Endothelial cell of umbilical vein (primary cell): Measurements from ENCODE around the gene SMAD2. TPM values are rescaled to one million over a fixed set of nuclear protein-coding genes. Genes with fewer than 3 reads are reported as not detected.

Experiments used
- BruUV-seq: library from RNA; stranded (reverse); fragments of 400-500 nt; replicated peaks from 2 replicates; lab custom pipeline; 2021; lab: Mats Ljungman, UMichigan
- CTCF ChIA-PET: fragments of 300-600, 350-600 bp; sonication (Branson Sonifier 250); formaldehyde crosslinking; loops from one replicate; lab custom pipeline; 2021; ENCODE audit warnings: antibody characterized with exemption, inconsistent platforms; lab: Charles Lee
- POLR2A ChIA-PET: fragments of 300-600, 350-600 bp; sonication (Branson Sonifier 250); formaldehyde crosslinking; loops from one replicate; lab custom pipeline; 2021; ENCODE audit warnings: antibody characterized with exemption, inconsistent platforms; lab: Charles Lee
- DNase-seq: peaks from one replicate; pipeline ENCODE4 v3.0.0-alpha.2; 2011; ENCODE audit warnings: low read depth, low spot score
- FAIRE-seq: peaks from 2 replicates; lab custom pipeline; 2011; peaks lifted over from hg19 to GRCh38; lab: Jason Lieb, UNC
- H2AFZ ChIP-seq: 2 replicates; pipeline ENCODE4 v1.6.0; 2012; ENCODE audit warnings: low read depth, low read length, control low read depth, inconsistent platforms
- H3K27ac ChIP-seq: 2 replicates; pipeline ENCODE4 v1.5.1; 2011; ENCODE audit warnings: low read depth, mild to moderate bottlenecking, control low read depth, low read length, moderate library complexity; ENCODE audit not compliant: insufficient read depth
- H3K27me3 ChIP-seq, 2 experiments: 2 replicates each; pipeline versions ENCODE4 v1.6.0 to v1.6.1; 2011; ENCODE audit warnings: low read length in 2 of 2, mixed read lengths in 1 of 2; ENCODE audit not compliant: control insufficient read depth in 2 of 2, insufficient read depth in 2 of 2
- H3K36me3 ChIP-seq, 2 experiments: 2 replicates in 1 of 2; 3 replicates in 1 of 2; pipeline ENCODE4 v1.5.1; 2011; ENCODE audit warnings: low read length in 2 of 2, mild to moderate bottlenecking in 1 of 2, moderate library complexity in 1 of 2; ENCODE audit not compliant: control insufficient read depth in 2 of 2, insufficient read depth in 2 of 2; ENCODE audit errors: extremely low read depth in 1 of 2
- H3K4me1 ChIP-seq: 3 replicates; pipeline ENCODE4 v1.5.1; 2011; ENCODE audit warnings: mild to moderate bottlenecking, low read length; ENCODE audit not compliant: control insufficient read depth, insufficient read depth; ENCODE audit errors: extremely low read depth
- H3K4me2 ChIP-seq: 2 replicates; pipeline ENCODE4 v1.6.1; 2011; ENCODE audit warnings: low read length, control low read depth, mixed read lengths; ENCODE audit not compliant: insufficient read depth
- H3K4me3 ChIP-seq, 3 experiments: fragments of 200-600 bp in 1 of 3; sonication (generic), shearing (Covaris generic) in 1 of 3; replicated peaks in 1 of 3; 2 replicates each; pipeline ENCODE4 v1.5.1; 2011 to 2016; ENCODE audit warnings: control low read depth in 3 of 3, low read length in 3 of 3, mild to moderate bottlenecking in 2 of 3, inconsistent platforms in 1 of 3, low read depth in 1 of 3, moderate library complexity in 1 of 3; ENCODE audit not compliant: insufficient read depth in 1 of 3
- H3K79me2 ChIP-seq: 2 replicates; pipeline ENCODE4 v1.6.0; 2012; ENCODE audit warnings: low read length, inconsistent platforms; ENCODE audit not compliant: control insufficient read depth, insufficient read depth
- H3K9ac ChIP-seq: replicated peaks from 2 replicates; pipeline ENCODE3; 2011; ENCODE audit warnings: low read length, control low read depth; ENCODE audit not compliant: insufficient read depth; ENCODE audit errors: extremely low read depth
- H3K9me1 ChIP-seq: replicated peaks from 3 replicates; pipeline ENCODE4 v1.6.0; 2011; ENCODE audit warnings: mild to moderate bottlenecking, low read length; ENCODE audit not compliant: control insufficient read depth, insufficient read depth; ENCODE audit errors: extremely low read depth
- H3K9me3 ChIP-seq: replicated peaks from 2 replicates; pipeline ENCODE4 v1.5.1; 2012; ENCODE audit warnings: low read length, inconsistent platforms; ENCODE audit not compliant: control insufficient read depth, insufficient read depth
- H4K20me1 ChIP-seq: replicated peaks from 2 replicates; pipeline ENCODE3; 2011; ENCODE audit warnings: mild to moderate bottlenecking, low read length; ENCODE audit not compliant: control insufficient read depth, insufficient read depth; ENCODE audit errors: extremely low read depth
- CTCF ChIP-seq, 2 donors: IDR thresholded peaks; 1 replicate in 1 of 2; 2 replicates in 1 of 2; pipeline ENCODE4 v1.5.1; 2011; ENCODE audit warnings: low read length in 2 of 2, mild to moderate bottlenecking in 2 of 2, moderate library complexity in 2 of 2, control low read depth in 1 of 2, inconsistent platforms in 1 of 2, low read depth in 1 of 2; ENCODE audit not compliant: insufficient read depth in 1 of 2; ENCODE audit errors: extremely low read depth in 1 of 2
- EZH2 ChIP-seq: IDR thresholded peaks from 2 replicates; pipeline ENCODE4 v1.6.1; 2012; ENCODE audit warnings: borderline replicate concordance, low read depth, mild to moderate bottlenecking, moderate library complexity, low read length, inconsistent platforms; ENCODE audit not compliant: severe bottlenecking
- FOS ChIP-seq: IDR thresholded peaks from 2 replicates; pipeline ENCODE4 v1.6.1; 2011; ENCODE audit warnings: mild to moderate bottlenecking, low read length, moderate library complexity, borderline replicate concordance; ENCODE audit not compliant: insufficient read depth
- GATA2 ChIP-seq: IDR thresholded peaks from 2 replicates; pipeline ENCODE4 v1.7.0; 2011; ENCODE audit warnings: low read depth, mild to moderate bottlenecking, moderate library complexity, mixed read lengths, low read length; ENCODE audit not compliant: insufficient read length, insufficient read depth
- JUN ChIP-seq: IDR thresholded peaks from 2 replicates; pipeline ENCODE4 v1.6.1; 2011; ENCODE audit warnings: borderline replicate concordance, low read depth; ENCODE audit not compliant: insufficient read length, insufficient read depth
- MAX ChIP-seq: IDR thresholded peaks from 2 replicates; pipeline ENCODE4 v1.6.1; 2011; ENCODE audit not compliant: insufficient read depth, insufficient read length
- MYC ChIP-seq: IDR thresholded peaks from one replicate; pipeline ENCODE4 v1.6.1; 2011; ENCODE audit warnings: mild to moderate bottlenecking, low read depth, low read length
- POLR2A ChIP-seq: IDR thresholded peaks from 2 replicates; pipeline ENCODE4 v1.6.1; 2012; ENCODE audit warnings: low read depth, mild to moderate bottlenecking, control low read depth, low read length
- POLR2AphosphoS5 ChIP-seq: IDR thresholded peaks from 2 replicates; pipeline ENCODE4 v1.6.1; 2012; ENCODE audit warnings: low read depth, mild to moderate bottlenecking, control low read depth, low read length, moderate library complexity; ENCODE audit not compliant: insufficient read depth
- dilution Hi-C: fragments of 300-500 bp; cut with MboI; formaldehyde crosslinking; loops from one replicate; pipeline ENCODE4 v1.15.0; 2019; ENCODE audit warnings: low sequenced_read_pairs; ENCODE audit not compliant: extremely low pct_ligation_motif_present
- intact Hi-C: fragments of 100-400 bp; cut with micrococcal nuclease; formaldehyde crosslinking; loops from one replicate; pipeline ENCODE4 v1.10.0; 2022
- polyA plus RNA-seq, 4 experiments: library from polyadenylated mRNA; depleted of rRNA in 3 of 4; stranded (reverse) in 3 of 4; unstranded in 1 of 4; fragments of >200 nt; gene quantifications; 2 replicates each; pipeline versions ENCODE4 v1.2.1 to v1.2.3, GENCODE V29; 2011 to 2012; ENCODE audit warnings: missing spikeins in 1 of 4
- total RNA-seq: library from RNA; stranded (reverse); gene quantifications from 2 replicates; pipeline ENCODE4 v1.2.3, GENCODE V29; 2021

SMAD2 gene
- total and polyA plus RNA-seq, 2 donors (not counting 3 experiments of a cell fraction or from before 2014, with no cell fraction given), result 40.3 to 123 TPM

- dilution Hi-C loops, result no loop called here
- intact Hi-C loops, result no loop called here
- TF ChIP-seq POLR2A (no peak), MAX (no peak), FOS (no peak), MYC (no peak), EZH2 (no peak), JUN (no peak), CTCF (IDR thresholded peaks at IDR 0.05; ENCODE audit: extremely low read depth in 1 of 2, insufficient read depth in 1 of 2, low read depth in 1 of 2, low read length in 2 of 2) (no peak), POLR2AphosphoS5 (no peak), GATA2 (no peak)
- H3K9ac ChIP-seq, result no peak overlapping the region
- ChIA-PET POLR2A (interaction anchor here (0.5 kb wide), 1 partner anchor 94 kb away, joined by 3 read pairs; no protein-coding TSS in a partner anchor), CTCF (interaction anchor here (0.8 to 2.6 kb wide), 2 partner anchors 12 to 20 kb away, joined by 3 to 8 read pairs; no protein-coding TSS in a partner anchor)
- H3K9me1 ChIP-seq, result no peaks in the 10 kb centered on the region
- peaks cover 30% of the 10 kb centered on the region for H4K20me1 ChIP-seq
- H2AFZ ChIP-seq, result no peak overlapping the region
- FAIRE-seq (no peak), DNase-seq (no peak)
- H3K79me2 ChIP-seq, result peaks cover 97% of the 10 kb centered on the region
- no peaks in the 10 kb centered on the region for H3K9me3 ChIP-seq
- H3K4me3 ChIP-seq, result no peak overlapping the region
- no peaks in the 10 kb centered on the region for H3K36me3 ChIP-seq
- H3K4me2 ChIP-seq, result no peak overlapping the region
- no peaks in the 10 kb centered on the region for H3K4me1 ChIP-seq
- H3K27ac ChIP-seq, result no peak overlapping the region
- no TSS peak for BruUV-seq
- H3K27me3 ChIP-seq, result no peaks in the 10 kb centered on the region
These were observed 18.6 kb downstream of the SMAD2 start for GRCh38 chr18:47911877-47912276.
